H1 (cell line): ENCODE measurements around the gene ZNF641. TPM values are rescaled to one million over a fixed set of nuclear protein-coding genes. Genes with fewer than 3 reads are reported as not detected.

Experiments used
- CTCF ChIA-PET: fragments of 300-600 bp; sonication (Branson Sonifier 250); formaldehyde crosslinking; loops from one replicate; lab custom pipeline; 2021; ENCODE audit not compliant: partially characterized antibody; lab: Charles Lee
- POLR2A ChIA-PET: fragments of 300-600 bp; sonication (Branson Sonifier 250); formaldehyde crosslinking; loops from one replicate; lab custom pipeline; 2021; ENCODE audit warnings: inconsistent platforms; ENCODE audit not compliant: partially characterized antibody; lab: Charles Lee
- DNase-seq, 2 experiments: peaks; one replicate each; pipeline versions ENCODE4 v3.0.0 to v3.0.0-alpha.2; 2010 to 2022; ENCODE audit warnings: low spot score in 2 of 2, low read depth in 1 of 2, mixed read lengths in 1 of 2
- FAIRE-seq: peaks from 2 replicates; lab custom pipeline; 2011; peaks lifted over from hg19 to GRCh38; lab: Jason Lieb, UNC
- H2AFZ ChIP-seq: 2 replicates; pipeline ENCODE4 v1.8.1; 2012; ENCODE audit warnings: low read length, inconsistent platforms
- H2AK5ac ChIP-seq: 2 replicates; pipeline ENCODE4 v1.6.1; 2013; ENCODE audit warnings: low read depth, low read length
- H2BK120ac ChIP-seq: replicated peaks from 2 replicates; pipeline ENCODE3; 2013; ENCODE audit warnings: low read depth, low read length, inconsistent platforms
- H2BK12ac ChIP-seq: 2 replicates; pipeline ENCODE4 v1.6.1; 2013; ENCODE audit warnings: low read depth, low read length
- H2BK15ac ChIP-seq: 2 replicates; pipeline ENCODE4 v1.6.1; 2013; ENCODE audit warnings: low read length
- H2BK20ac ChIP-seq: 2 replicates; pipeline ENCODE4 v1.6.1; 2013; ENCODE audit warnings: low read length
- H2BK5ac ChIP-seq: 2 replicates; pipeline ENCODE4 v1.6.1; 2013; ENCODE audit warnings: low read depth, low read length
- H3K14ac ChIP-seq: 2 replicates; pipeline ENCODE4 v1.6.1; 2013; ENCODE audit warnings: inconsistent platforms; ENCODE audit not compliant: insufficient read length
- H3K18ac ChIP-seq: 2 replicates; pipeline ENCODE4 v1.6.1; 2013; ENCODE audit warnings: low read length; ENCODE audit errors: extremely low read depth
- H3K23ac ChIP-seq: 2 replicates; pipeline ENCODE4 v1.6.1; 2013; ENCODE audit warnings: inconsistent platforms; ENCODE audit not compliant: insufficient read length
- H3K23me2 ChIP-seq: 2 replicates; pipeline ENCODE4 v1.6.1; 2013; ENCODE audit warnings: low read depth, low read length
- H3K27ac ChIP-seq: 2 replicates; pipeline ENCODE4 v1.6.1; 2011; ENCODE audit warnings: low read depth, low read length, inconsistent platforms
- H3K27me3 ChIP-seq, 4 experiments: replicated peaks in 1 of 4; 1 replicate in 1 of 4; 2 replicates in 3 of 4; pipeline versions ENCODE4 v1.6.1 to v1.8.1; 2011 to 2013; ENCODE audit warnings: low read length in 3 of 4, mild to moderate bottlenecking in 3 of 4, inconsistent platforms in 2 of 4, mixed read lengths in 2 of 4, moderate library complexity in 1 of 4; ENCODE audit not compliant: control insufficient read depth in 3 of 4, insufficient read depth in 3 of 4; ENCODE audit errors: extremely low read depth in 1 of 4
- H3K36me3 ChIP-seq, 4 experiments: 2 replicates each; pipeline versions ENCODE4 v1.6.1 to v1.8.1; 2011 to 2013; ENCODE audit warnings: mild to moderate bottlenecking in 4 of 4, low read length in 3 of 4, moderate library complexity in 2 of 4, control low read depth in 1 of 4, inconsistent platforms in 1 of 4; ENCODE audit not compliant: insufficient read depth in 4 of 4, control insufficient read depth in 2 of 4
- H3K4ac ChIP-seq: replicated peaks from 2 replicates; pipeline ENCODE3; 2013; ENCODE audit warnings: low read length, low read depth, mixed read lengths, inconsistent platforms; ENCODE audit not compliant: insufficient read length
- H3K4me1 ChIP-seq, 4 experiments: replicated peaks in 1 of 4; 1 replicate in 1 of 4; 2 replicates in 3 of 4; pipeline versions ENCODE4 v1.6.1 to v1.8.1; 2011 to 2013; ENCODE audit warnings: low read length in 3 of 4, inconsistent platforms in 2 of 4, mixed read lengths in 1 of 4; ENCODE audit not compliant: insufficient read depth in 4 of 4, control insufficient read depth in 3 of 4
- H3K4me2 ChIP-seq, 2 experiments: 2 replicates each; pipeline versions ENCODE4 v1.6.1 to v1.8.1; 2011 to 2013; ENCODE audit warnings: low read depth in 2 of 2, low read length in 2 of 2, control low read depth in 1 of 2, inconsistent platforms in 1 of 2, mild to moderate bottlenecking in 1 of 2; ENCODE audit not compliant: insufficient read depth in 1 of 2
- H3K4me3 ChIP-seq, 4 experiments: fragments of 200-600, 300-600 bp in 1 of 4; sonication (generic), shearing (Covaris generic), sonication (Bioruptor Twin) in 1 of 4; 2 replicates each; pipeline versions ENCODE4 v1.5.1 to v1.8.1; 2011 to 2016; ENCODE audit warnings: low read length in 4 of 4, low read depth in 3 of 4, control low read depth in 2 of 4, inconsistent platforms in 2 of 4, mild to moderate bottlenecking in 2 of 4, mixed read lengths in 1 of 4, moderate library complexity in 1 of 4; ENCODE audit not compliant: insufficient read depth in 2 of 4; ENCODE audit errors: extremely low read depth in 1 of 4
- H3K56ac ChIP-seq: replicated peaks from 2 replicates; pipeline ENCODE3; 2013; ENCODE audit warnings: low read depth, mild to moderate bottlenecking, mixed read lengths, low read length, inconsistent platforms; ENCODE audit not compliant: insufficient read length
- H3K79me1 ChIP-seq: 2 replicates; pipeline ENCODE4 v1.6.1; 2013; ENCODE audit warnings: low read depth, low read length, control low read depth
- H3K79me2 ChIP-seq, 2 experiments: 2 replicates each; pipeline versions ENCODE4 v1.6.1 to v1.8.1; 2012 to 2013; ENCODE audit warnings: low read length in 2 of 2, mild to moderate bottlenecking in 2 of 2, inconsistent platforms in 1 of 2; ENCODE audit not compliant: insufficient read depth in 2 of 2, control insufficient read depth in 1 of 2
- H3K9ac ChIP-seq, 4 experiments: replicated peaks in 1 of 4; 1 replicate in 1 of 4; 2 replicates in 3 of 4; pipeline versions ENCODE4 v1.6.1 to v1.8.1; 2011 to 2013; ENCODE audit warnings: low read depth in 3 of 4, low read length in 3 of 4, control low read depth in 2 of 4, mild to moderate bottlenecking in 2 of 4, moderate library complexity in 2 of 4, inconsistent platforms in 1 of 4; ENCODE audit errors: extremely low read depth in 1 of 4
- H3K9me3 ChIP-seq, 2 experiments: 2 replicates each; pipeline versions ENCODE4 v1.6.1 to v1.8.1; 2012 to 2013; ENCODE audit warnings: mild to moderate bottlenecking in 2 of 2, moderate library complexity in 2 of 2, control low read depth in 1 of 2, inconsistent platforms in 1 of 2, low read depth in 1 of 2, low read length in 1 of 2, mixed read lengths in 1 of 2; ENCODE audit not compliant: insufficient read depth in 2 of 2
- H4K20me1 ChIP-seq, 2 experiments: replicated peaks in 1 of 2; 2 replicates each; pipeline versions ENCODE3 to v1.8.1; 2011 to 2013; ENCODE audit warnings: inconsistent platforms in 2 of 2, low read length in 2 of 2, mild to moderate bottlenecking in 1 of 2; ENCODE audit not compliant: insufficient read depth in 2 of 2, control insufficient read depth in 1 of 2
- H4K5ac ChIP-seq: 2 replicates; pipeline ENCODE4 v1.6.1; 2013; ENCODE audit warnings: low read length, low read depth, mixed read lengths, inconsistent platforms; ENCODE audit not compliant: insufficient read length
- H4K8ac ChIP-seq: 2 replicates; pipeline ENCODE4 v1.8.0; 2013; ENCODE audit warnings: mild to moderate bottlenecking, moderate library complexity, low read length, inconsistent platforms; ENCODE audit not compliant: insufficient read depth; ENCODE audit errors: extremely low read depth
- H4K91ac ChIP-seq: replicated peaks from 2 replicates; pipeline ENCODE3; 2013; ENCODE audit warnings: low read length, mixed read lengths, inconsistent platforms; ENCODE audit not compliant: insufficient read length
- ATF2 ChIP-seq: IDR thresholded peaks from 2 replicates; pipeline ENCODE4 v1.6.1; 2012; ENCODE audit warnings: low read length, inconsistent platforms
- EP300 ChIP-seq, 2 experiments: IDR thresholded peaks; 1 replicate in 1 of 2; 2 replicates in 1 of 2; pipeline ENCODE4 v1.6.1; 2011 to 2012; ENCODE audit warnings: low read depth in 2 of 2, low read length in 2 of 2, mild to moderate bottlenecking in 2 of 2, borderline replicate concordance in 1 of 2, inconsistent platforms in 1 of 2, moderate library complexity in 1 of 2
- HDAC6 ChIP-seq: IDR thresholded peaks from one replicate; pipeline ENCODE4 v1.7.1; 2012; ENCODE audit warnings: low read depth, mild to moderate bottlenecking, inconsistent platforms, low read length, moderate library complexity
- MAFK ChIP-seq: IDR thresholded peaks from 2 replicates; pipeline ENCODE4 v1.6.1; 2012; ENCODE audit warnings: low read depth, mild to moderate bottlenecking, improper control_type of control experiment, low read length
- RBBP5 ChIP-seq: IDR thresholded peaks from 2 replicates; pipeline ENCODE4 v1.7.1; 2012; ENCODE audit warnings: low read depth, mild to moderate bottlenecking, inconsistent platforms, low read length, moderate library complexity, borderline replicate concordance
- RFX5 ChIP-seq: IDR thresholded peaks from 2 replicates; pipeline ENCODE4 v1.6.1; 2011; ENCODE audit warnings: low read depth, low read length, improper control_type of control experiment, borderline replicate concordance
- RNF2 ChIP-seq: fragments of 200-900, 300-1000 bp; sonication (generic); IDR thresholded peaks from 2 replicates; pipeline ENCODE4 v1.7.1; 2016; ENCODE audit warnings: borderline replicate concordance, low read depth, mild to moderate bottlenecking, antibody characterized with exemption, low read length; ENCODE audit not compliant: poor library complexity, severe bottlenecking; ENCODE audit errors: missing control alignments
- SIX5 ChIP-seq: IDR thresholded peaks from 2 replicates; pipeline ENCODE4 v1.6.1; 2011; ENCODE audit warnings: mild to moderate bottlenecking, low read depth, low read length
- WGBS, 2 experiments: shearing (Covaris generic) in 1 of 2; methylation state at CpG; one replicate each; pipeline versions ENCODE4 v1.1.6 to v1.1.7; 2013 to 2015; ENCODE audit warnings: low lambda C conversion rate in 2 of 2, mixed read lengths in 2 of 2, inconsistent platforms in 1 of 2, low coverage in 1 of 2, missing lambda C conversion rate in 1 of 2; ENCODE audit not compliant: insufficient replicate concordance in 2 of 2, insufficient coverage in 1 of 2, insufficient read length in 1 of 2; ENCODE audit errors: extremely low coverage in 1 of 2, missing lambda C conversion rate in 1 of 2; 5-methylcytosine and 5-hydroxymethylcytosine counted together
- polyA plus RNA-seq, 7 experiments: library from polyadenylated mRNA; depleted of rRNA in 3 of 7; stranded (reverse) in 5 of 7; unstranded in 2 of 7; fragments of >200 nt in 5 of 7; fragments of 200-250 nt in 2 of 7; gene quantifications; 1 replicate in 5 of 7; 2 replicates in 1 of 7; 4 replicates in 1 of 7; pipeline versions ENCODE4 v1.2.1 to v1.2.3, GENCODE V29; 2011 to 2013; ENCODE audit warnings: missing spikeins in 2 of 7, mixed read lengths in 2 of 7
- total RNA-seq: library from RNA; stranded (reverse); fragmentation: NEBNext Ultra II Directional; extraction: Animal tissue kit (Norgen Biotek cat#: 25700); gene quantifications from 2 replicates; pipeline ENCODE4 v1.2.1, GENCODE V29; 2021

The ZNF641 gene
- total and polyA plus RNA-seq, 2 of the 8 experiments (the other 6 are each of a cell fraction or from before 2014, with no cell fraction given): 2.4 to 6.2 TPM

- H3K79me2 ChIP-seq: no peaks in the 10 kb centered on the region
- no peak overlapping the region for H3K4ac ChIP-seq
- no peaks in the 10 kb centered on the region for H3K23me2 ChIP-seq
- no peak overlapping the region for H3K9ac ChIP-seq
- no peak overlapping the region for H2BK15ac ChIP-seq
- no peak overlapping the region for H3K4me2 ChIP-seq
- no peak overlapping the region for H2BK20ac ChIP-seq
- FAIRE-seq (no peak), DNase-seq (no peak)
- 0 out of 7 replicates have a peak, but pooled peaks cover 0 to 4% (median 0%) of the 10 kb centered on the region in 4 experiments for H3K27me3 ChIP-seq
- WGBS, 2 experiments: 90% methylated on average over 2 of the region's 2 CpGs; no CpG with 5 or more reads in 1 of the 2 experiments
- no peak overlapping the region for H2BK120ac ChIP-seq
- H3K36me3 ChIP-seq: no peaks in the 10 kb centered on the region
- H3K18ac ChIP-seq: no peak overlapping the region
- CTCF ChIA-PET: no interaction called here
- H4K91ac ChIP-seq: no peak overlapping the region
- H4K8ac ChIP-seq: no peak overlapping the region
- H2AFZ ChIP-seq: no peak overlapping the region
- no peak overlapping the region for H2AK5ac ChIP-seq
- no peaks in the 10 kb centered on the region for H4K20me1 ChIP-seq
- no peak overlapping the region for H3K56ac ChIP-seq
- H4K5ac ChIP-seq: no peak overlapping the region
- POLR2A ChIA-PET: no interaction called here
- H3K4me3 ChIP-seq: no peak overlapping the region
- H3K4me1 ChIP-seq: no peaks in the 10 kb centered on the region
- no peak overlapping the region for H3K27ac ChIP-seq
- no peak overlapping the region for H3K14ac ChIP-seq
- no peak overlapping the region for H2BK5ac ChIP-seq
- no peaks in the 10 kb centered on the region for H3K79me1 ChIP-seq
- no peak overlapping the region for H3K23ac ChIP-seq
- H3K9me3 ChIP-seq: peaks cover 18 to 24% of the 10 kb centered on the region in 2 experiments; a peak in 2 of 4 replicates
- no peak overlapping the region for H2BK12ac ChIP-seq
- TF ChIP-seq RFX5 (no peak), ATF2 (no peak), HDAC6 (no peak), RNF2 (no peak), MAFK (no peak), SIX5 (no peak), EP300 (IDR thresholded peaks at IDR 0.05; ENCODE audit: borderline replicate concordance in 1 of 2, low read depth in 2 of 2, low read length in 2 of 2) (no peak), RBBP5 (no peak)
Measured at GRCh38 chr12:48388938-48389337, 38.2 kb upstream of the ZNF641 start.
